ENCODE data around the gene TYW1.
"Not testable (repeated sequence)": the region's sequence is repeated elsewhere in the genome, so short reads cannot be mapped to it uniquely, and the experiment has no call there.

The TYW1 gene

GRCh38 chr7:67135617-67136486 lies 139.2 kb downstream of the TYW1 start:
- DNase-seq = not testable (repeated sequence)

GRCh38 chr7:67137489-67137888 lies 140.9 kb downstream of the TYW1 start:
- DNase-seq = not testable (repeated sequence)

GRCh38 chr7:67139876-67140275 lies 143.2 kb downstream of the TYW1 start:
- DNase-seq = not testable (repeated sequence)

GRCh38 chr7:67141001-67141400 lies 144.4 kb downstream of the TYW1 start:
- DNase-seq = not testable (repeated sequence)

- DNase-seq = not testable (repeated sequence)
Observed at GRCh38 chr7:67143091-67143786, 146.6 kb downstream of the TYW1 start.

- not testable (repeated sequence) for DNase-seq
Observed at GRCh38 chr7:67145581-67146193, 149.1 kb downstream of the TYW1 start.

GRCh38 chr7:67149131-67149530 lies 152.5 kb downstream of the TYW1 start:
- not testable (repeated sequence) for DNase-seq

GRCh38 chr7:67154374-67154773 lies 157.7 kb downstream of the TYW1 start:
- not testable (repeated sequence) for DNase-seq

GRCh38 chr7:67156064-67156463 lies 159.4 kb downstream of the TYW1 start:
- not testable (repeated sequence) for DNase-seq

- DNase-seq = not testable (repeated sequence)
Observed at GRCh38 chr7:67163285-67163684, 166.7 kb downstream of the TYW1 start.

- not testable (repeated sequence) for DNase-seq
Observed at GRCh38 chr7:67171151-67171550, 174.5 kb downstream of the TYW1 start.

- not testable (repeated sequence) for DNase-seq
Observed at GRCh38 chr7:67176730-67177129, 180.1 kb downstream of the TYW1 start.

GRCh38 chr7:67178915-67179688 lies 182.5 kb downstream of the TYW1 start:
- not testable (repeated sequence) for DNase-seq

GRCh38 chr7:67182956-67183750 lies 186.5 kb downstream of the TYW1 start:
- not testable (repeated sequence) for DNase-seq

- not testable (repeated sequence) for DNase-seq
Observed at GRCh38 chr7:67184912-67185659, 188.5 kb downstream of the TYW1 start.

GRCh38 chr7:67185660-67186129 lies 189.1 kb downstream of the TYW1 start:
- not testable (repeated sequence) for DNase-seq

GRCh38 chr7:67189160-67189559 lies 192.5 kb downstream of the TYW1 start:
- DNase-seq = not testable (repeated sequence)

GRCh38 chr7:67189801-67190465 lies 193.3 kb downstream of the TYW1 start:
- not testable (repeated sequence) for DNase-seq

GRCh38 chr7:67191002-67191720 lies 194.5 kb downstream of the TYW1 start:
- DNase-seq = not testable (repeated sequence)
